Measurements from ENCODE around the gene MRNIP. TPM values are rescaled to one million over a fixed set of nuclear protein-coding genes. Genes with fewer than 3 reads are reported as not detected.
"Not testable (repeated sequence)": the region's sequence is repeated elsewhere in the genome, so short reads cannot be mapped to it uniquely, and the experiment has no call there.

Gene MRNIP
- total RNA-seq, 1 experiment from 2014 or later: 20.2 TPM

- CTCF ChIA-PET: no interaction called here
- no peak overlapping the region for H3K9ac ChIP-seq (ENCODE audit: low read length)
- POLR2A ChIA-PET (ENCODE audit: unreplicated experiment): no interaction called here
- no peak overlapping the region for H2AFZ ChIP-seq (ENCODE audit: low read length)
- H3K36me3 ChIP-seq (ENCODE audit: low read depth, low read length): no peaks in the 10 kb centered on the region
- peaks cover 8% of the 10 kb centered on the region; the same call in 1 of the 2 replicates for H3K4me1 ChIP-seq (ENCODE audit: insufficient read depth, low read length)
- intact Hi-C loops (cut with micrococcal nuclease): no loop called here
- DNase-seq: no peak
- no peak for ATAC-seq
- no TSS peak for BruUV-seq (replicated peaks)
- no peaks in the 10 kb centered on the region for H3K79me2 ChIP-seq (ENCODE audit: low read length)
- H3K27me3 ChIP-seq (ENCODE audit: low read length): no peaks in the 10 kb centered on the region
- H4K20me1 ChIP-seq (ENCODE audit: low read length): no peaks in the 10 kb centered on the region
- no peak overlapping the region for H3K4me3 ChIP-seq (ENCODE audit: low read length)
- no peaks in the 10 kb centered on the region for H3F3A ChIP-seq (ENCODE audit: low read length, unreplicated experiment)
- TF ChIP-seq CTCF (conservative IDR thresholded peaks at IDR 0.05; ENCODE audit: low read depth, low read length) (no peak), EZH2 (IDR thresholded peaks at IDR 0.05; ENCODE audit: low read length, unreplicated experiment) (no peak), EZH2phosphoT487 (IDR thresholded peaks at IDR 0.05; ENCODE audit: borderline replicate concordance, low read length) (no peak)
- H3K27ac ChIP-seq (ENCODE audit: low read length): no peak overlapping the region
- H3K9me2 ChIP-seq (replicated peaks; ENCODE audit: low read length): no peaks in the 10 kb centered on the region
- H3K9me3 ChIP-seq (ENCODE audit: low read length): no peaks in the 10 kb centered on the region
- H3K4me2 ChIP-seq (ENCODE audit: low read length): no peak overlapping the region
These were observed 65.8 kb downstream of the MRNIP start for GRCh38 chr5:179792612-179793467.

GRCh38 chr5:179791881-179792611 is 66.6 kb downstream of the MRNIP start:
- ATAC-seq (no peak), DNase-seq (no peak)
- Histone ChIP-seq H3K36me3 (ENCODE audit: low read depth, low read length) (no peaks in the 10 kb centered on the region), H3K27me3 (ENCODE audit: low read length) (no peaks in the 10 kb centered on the region), H3K4me3 (ENCODE audit: low read length) (no peak overlapping the region), H3K9ac (ENCODE audit: low read length) (no peak overlapping the region), H3K9me2 (replicated peaks; ENCODE audit: low read length) (no peaks in the 10 kb centered on the region), H3K4me2 (ENCODE audit: low read length) (no peak overlapping the region), H3K4me1 (ENCODE audit: insufficient read depth, low read length) (peaks cover 8% of the 10 kb centered on the region; the same call in 1 of the 2 replicates), H3K79me2 (ENCODE audit: low read length) (no peaks in the 10 kb centered on the region), H3K9me3 (ENCODE audit: low read length) (no peaks in the 10 kb centered on the region), H3F3A (ENCODE audit: low read length, unreplicated experiment) (no peaks in the 10 kb centered on the region), H2AFZ (ENCODE audit: low read length) (no peak overlapping the region), H3K27ac (ENCODE audit: low read length) (no peak overlapping the region), H4K20me1 (ENCODE audit: low read length) (no peaks in the 10 kb centered on the region)
- CTCF ChIA-PET: no interaction called here
- intact Hi-C loops (cut with micrococcal nuclease): no loop called here
- TF ChIP-seq EZH2 (IDR thresholded peaks at IDR 0.05; ENCODE audit: low read length, unreplicated experiment) (no peak), EZH2phosphoT487 (IDR thresholded peaks at IDR 0.05; ENCODE audit: borderline replicate concordance, low read length) (no peak), CTCF (conservative IDR thresholded peaks at IDR 0.05; ENCODE audit: low read depth, low read length) (no peak)
- BruUV-seq (replicated peaks): no TSS peak
- POLR2A ChIA-PET (ENCODE audit: unreplicated experiment): no interaction called here

- H3K9me3 ChIP-seq (ENCODE audit: low read length); H3K27me3 ChIP-seq (ENCODE audit: low read length); POLR2A ChIA-PET (ENCODE audit: unreplicated experiment); H3K4me1 ChIP-seq (ENCODE audit: insufficient read depth, low read length); H4K20me1 ChIP-seq (ENCODE audit: low read length); H3K27ac ChIP-seq (ENCODE audit: low read length); DNase-seq; H3K9ac ChIP-seq (ENCODE audit: low read length); H3K4me3 ChIP-seq (ENCODE audit: low read length); H2AFZ ChIP-seq (ENCODE audit: low read length); H3K79me2 ChIP-seq (ENCODE audit: low read length); H3K9me2 ChIP-seq (replicated peaks; ENCODE audit: low read length); H3F3A ChIP-seq (ENCODE audit: low read length, unreplicated experiment); BruUV-seq (replicated peaks); ATAC-seq; CTCF ChIA-PET; H3K36me3 ChIP-seq (ENCODE audit: low read depth, low read length); H3K4me2 ChIP-seq (ENCODE audit: low read length); intact Hi-C loops (cut with micrococcal nuclease): not testable (repeated sequence)
These were observed 69.3 kb downstream of the MRNIP start for GRCh38 chr5:179789278-179789677.
